Activated CD8-positive, alpha-beta memory T cell treated with anti-CD3 and anti-CD28 coated beads, Interleukin-2, amount 50 U/mL, for 1 hour (primary cell): Measurements from ENCODE around the gene ASIC2.
"Not testable (repeated sequence)": the region's sequence is repeated elsewhere in the genome, so short reads cannot be mapped to it uniquely, and the experiment has no call there.

Experiments
- DNase-seq: peaks from one replicate; pipeline ENCODE4 v3.0.0-alpha.2; 2020; ENCODE audit errors: extremely low read depth

ASIC2 gene

GRCh38 chr17:32985050-32985756 is 307.9 kb downstream of the ASIC2 start:
- DNase-seq = no peak

- DNase-seq = not testable (repeated sequence)
Observed at GRCh38 chr17:32981611-32982010, 311.5 kb downstream of the ASIC2 start.

- DNase-seq = no peak
Observed at GRCh38 chr17:32980230-32980629, 312.9 kb downstream of the ASIC2 start.

- no peak for DNase-seq
Observed at GRCh38 chr17:32976605-32977004, 316.5 kb downstream of the ASIC2 start.

GRCh38 chr17:32976131-32976530 is 317.0 kb downstream of the ASIC2 start:
- DNase-seq = no peak

- no peak for DNase-seq
Observed at GRCh38 chr17:32971171-32971570, 321.9 kb downstream of the ASIC2 start.

- DNase-seq = no peak
Observed at GRCh38 chr17:32970281-32970680, 322.8 kb downstream of the ASIC2 start.

- not testable (repeated sequence) for DNase-seq
Observed at GRCh38 chr17:32969231-32969630, 323.9 kb downstream of the ASIC2 start.

GRCh38 chr17:32964541-32964940 is 328.6 kb downstream of the ASIC2 start:
- DNase-seq = no peak
